K562 (cell line): ENCODE data around the gene TMC6. TPM values are rescaled to one million over a fixed set of nuclear protein-coding genes. Genes with fewer than 3 reads are reported as not detected.
A peak's percentile ranks its signal among the peaks of the same experiment; 100 is the strongest.

ENCODE experiments used
- ATF3 ChIP-seq, 2 experiments: fragments of 450-650 bp in 1 of 2; sonication (generic) in 1 of 2; formaldehyde crosslinking in 1 of 2; IDR thresholded peaks in 1 of 2; conservative IDR thresholded peaks in 1 of 2; 2 replicates each; pipeline versions ENCODE4 v1.6.1 to v1.8.1; 2016 to 2023; ENCODE audit warnings: mild to moderate bottlenecking in 2 of 2, moderate library complexity in 2 of 2, inconsistent platforms in 1 of 2, missing genetic modification reagents in 1 of 2
- CREB1 ChIP-seq, 2 experiments: sonication (generic) in 1 of 2; formaldehyde crosslinking in 1 of 2; IDR thresholded peaks; 2 replicates each; pipeline versions ENCODE4 v1.6.1 to v1.8.0; 2012 to 2022; ENCODE audit warnings: inconsistent platforms in 1 of 2, mild to moderate bottlenecking in 1 of 2, missing genetic modification reagents in 1 of 2, moderate library complexity in 1 of 2
- MYBL2 ChIP-seq, 2 experiments: fragments of 450-650 bp in 1 of 2; sonication (generic) in 1 of 2; formaldehyde crosslinking in 1 of 2; IDR thresholded peaks; 2 replicates each; pipeline versions ENCODE4 v1.6.1 to v1.8.1; 2017 to 2022; ENCODE audit warnings: borderline replicate concordance in 1 of 2, inconsistent platforms in 1 of 2, low read depth in 1 of 2, mild to moderate bottlenecking in 1 of 2, missing genetic modification reagents in 1 of 2, moderate library complexity in 1 of 2
- TCF15 ChIP-seq: fragments of 250-450 bp; sonication (Bioruptor Pico); IDR thresholded peaks from 2 replicates; pipeline ENCODE4 v1.8.0; 2022; ENCODE audit warnings: moderate library complexity, mild to moderate bottlenecking, inconsistent platforms
- ZEB2 ChIP-seq: fragments of 450-650 bp; IDR thresholded peaks from 2 replicates; pipeline ENCODE4 v1.6.1; 2016
- ZFX ChIP-seq: sonication (generic); formaldehyde crosslinking; IDR thresholded peaks from 2 replicates; pipeline ENCODE4 v1.8.0; 2022; ENCODE audit warnings: mild to moderate bottlenecking, missing genetic modification reagents, moderate library complexity
- polyA plus RNA-seq, 8 experiments: library from polyadenylated mRNA; depleted of rRNA in 4 of 8; stranded (reverse) in 5 of 8; unstranded in 3 of 8; fragments of >200 nt; fragmentation: Nextera tagmentation in 2 of 8; fragmentation: Illumina TruSeq in 1 of 8; extraction: Ambion mirVana in 2 of 8; extraction: Trizol in 1 of 8; gene quantifications; 2 replicates each; pipeline versions ENCODE4 v1.2.1 to v1.2.3, GENCODE V29; 2011 to 2014; ENCODE audit warnings: inconsistent platforms in 1 of 8, missing spikeins in 1 of 8
- total RNA-seq, 7 experiments: library from RNA; depleted of rRNA in 6 of 7; stranded (reverse); fragments of >200 nt in 6 of 7; fragmentation: Illumina TruSeq in 2 of 7; extraction: Trizol in 2 of 7; gene quantifications; 2 replicates each; pipeline versions ENCODE4 v1.2.1 to v1.2.3, GENCODE V29; 2011 to 2021; ENCODE audit warnings: low replicate concordance in 1 of 7
- TF ChIP-seq, protein P1 (sequence below): sonication (generic); formaldehyde crosslinking; IDR thresholded peaks from 2 replicates; pipeline ENCODE4 v1.8.1; 2023; ENCODE audit warnings: mild to moderate bottlenecking, missing genetic modification reagents

Gene TMC6
- total and polyA plus RNA-seq, 9 of the 15 experiments (the other 6 are each of a cell fraction or from before 2014, with no cell fraction given), result 4.1 to 351 (median 66.9) TPM

GRCh38 chr17:78142119-78142861 is 13.7 kb upstream of the TMC6 start (continued):
- TF ChIP-seq, protein P1, sequence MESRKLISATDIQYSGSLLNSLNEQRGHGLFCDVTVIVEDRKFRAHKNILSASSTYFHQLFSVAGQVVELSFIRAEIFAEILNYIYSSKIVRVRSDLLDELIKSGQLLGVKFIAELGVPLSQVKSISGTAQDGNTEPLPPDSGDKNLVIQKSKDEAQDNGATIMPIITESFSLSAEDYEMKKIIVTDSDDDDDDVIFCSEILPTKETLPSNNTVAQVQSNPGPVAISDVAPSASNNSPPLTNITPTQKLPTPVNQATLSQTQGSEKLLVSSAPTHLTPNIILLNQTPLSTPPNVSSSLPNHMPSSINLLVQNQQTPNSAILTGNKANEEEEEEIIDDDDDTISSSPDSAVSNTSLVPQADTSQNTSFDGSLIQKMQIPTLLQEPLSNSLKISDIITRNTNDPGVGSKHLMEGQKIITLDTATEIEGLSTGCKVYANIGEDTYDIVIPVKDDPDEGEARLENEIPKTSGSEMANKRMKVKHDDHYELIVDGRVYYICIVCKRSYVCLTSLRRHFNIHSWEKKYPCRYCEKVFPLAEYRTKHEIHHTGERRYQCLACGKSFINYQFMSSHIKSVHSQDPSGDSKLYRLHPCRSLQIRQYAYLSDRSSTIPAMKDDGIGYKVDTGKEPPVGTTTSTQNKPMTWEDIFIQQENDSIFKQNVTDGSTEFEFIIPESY (CRISPR knock-in tag), result peak; percentile 94
- TF ChIP-seq ATF3 (IDR thresholded peaks at IDR 0.05) (peak; percentile 65), ATF3 (CRISPR knock-in tag; conservative IDR thresholded peaks at IDR 0.05) (no peak), ZFX (peak; percentile 7; the same call in 1 of the 2 replicates), ZEB2 (peak; percentile 69; the same call in 1 of the 2 replicates), MYBL2 (IDR thresholded peaks at IDR 0.05; ENCODE audit: low read depth) (no peak), MYBL2 (CRISPR knock-in tag; IDR thresholded peaks at IDR 0.05; ENCODE audit: borderline replicate concordance) (no peak), TCF15 (CRISPR knock-in tag) (no peak), CREB1 (IDR thresholded peaks at IDR 0.05) (no peak), CREB1 (CRISPR knock-in tag; IDR thresholded peaks at IDR 0.05) (peak; percentile 4; the same call in 1 of the 2 replicates)
